GM12878 (cell line): ENCODE measurements around the gene SIN3A. TPM values are rescaled to one million over a fixed set of nuclear protein-coding genes. Genes with fewer than 3 reads are reported as not detected.
"Not testable (repeated sequence)": the region's sequence is repeated elsewhere in the genome, so short reads cannot be mapped to it uniquely, and the experiment has no call there.

Experiments
- ATAC-seq: fragments of 200-7000 bp; cut with Tn5 transposase; 3 replicates; pipeline ENCODE4 v1.9.1; 2020; ENCODE audit warnings: mild to moderate bottlenecking, moderate library complexity
- BruUV-seq: library from RNA; stranded (reverse); fragments of 400-500 nt; replicated peaks from 2 replicates; lab custom pipeline; 2021; lab: Mats Ljungman, UMichigan
- CTCF ChIA-PET: fragments of 300-600 bp; sonication (Branson Sonifier 250); formaldehyde crosslinking; extraction: SDS; loops from one replicate; lab custom pipeline; 2021; ENCODE audit warnings: inconsistent platforms; lab: Yijun Ruan, JAX
- POLR2A ChIA-PET: fragments of 350-600 bp; formaldehyde crosslinking; extraction: SDS; loops from one replicate; lab custom pipeline; 2021; ENCODE audit warnings: inconsistent platforms; lab: Charles Lee
- RAD21 ChIA-PET: fragments of 300-600 bp; sonication (Branson Sonifier 250); formaldehyde crosslinking; loops from one replicate; lab custom pipeline; 2023; ENCODE audit warnings: antibody characterized with exemption; ENCODE audit not compliant: unreplicated experiment; lab: Charles Lee
- SMC1A ChIA-PET: fragments of 300-600 bp; sonication (Branson Sonifier 250); formaldehyde crosslinking; loops from one replicate; lab custom pipeline; 2023; ENCODE audit not compliant: unreplicated experiment, uncharacterized antibody; lab: Charles Lee
- DNase-seq: peaks from one replicate; pipeline ENCODE4 v3.0.0-alpha.2; 2011; ENCODE audit warnings: low read depth, low spot score
- FAIRE-seq: peaks from 3 replicates; lab custom pipeline; 2011; peaks lifted over from hg19 to GRCh38; lab: Jason Lieb, UNC
- H2AFZ ChIP-seq: 2 replicates; pipeline ENCODE4 v1.6.0; 2011; ENCODE audit warnings: low read depth, low read length, control low read depth; ENCODE audit not compliant: control insufficient read depth
- H3K27ac ChIP-seq: 2 replicates; pipeline ENCODE4 v1.5.1; 2011; ENCODE audit warnings: control low read depth; ENCODE audit not compliant: control insufficient read depth, insufficient read depth
- H3K27me3 ChIP-seq, 2 experiments: replicated peaks in 1 of 2; 2 replicates each; pipeline versions ENCODE4 v1.6.0 to v1.6.1; 2011; ENCODE audit warnings: low read length in 1 of 2; ENCODE audit not compliant: control insufficient read depth in 2 of 2, insufficient read depth in 2 of 2
- H3K36me3 ChIP-seq, 2 experiments: 2 replicates each; pipeline ENCODE4 v1.5.1; 2011; ENCODE audit warnings: low read length in 1 of 2; ENCODE audit not compliant: control insufficient read depth in 2 of 2, insufficient read depth in 2 of 2
- H3K4me1 ChIP-seq: 2 replicates; pipeline ENCODE4 v1.6.1; 2011; ENCODE audit warnings: mild to moderate bottlenecking, low read length, moderate library complexity, mixed read lengths; ENCODE audit not compliant: control insufficient read depth, insufficient read depth
- H3K4me2 ChIP-seq: 2 replicates; pipeline ENCODE4 v1.6.0; 2011; ENCODE audit warnings: control low read depth; ENCODE audit not compliant: control insufficient read depth, insufficient read depth
- H3K4me3 ChIP-seq: fragments of 200-600 bp; sonication (generic); 2 replicates; pipeline ENCODE4 v1.5.1; 2016
- H3K79me2 ChIP-seq: 2 replicates; pipeline ENCODE4 v1.6.0; 2011; ENCODE audit warnings: low read length; ENCODE audit not compliant: control insufficient read depth, insufficient read depth
- H3K9ac ChIP-seq: 2 replicates; pipeline ENCODE4 v1.8.0; 2011; ENCODE audit warnings: low read length, control low read depth, mixed read lengths; ENCODE audit not compliant: control insufficient read depth, insufficient read depth
- H3K9me3 ChIP-seq: replicated peaks from 3 replicates; pipeline ENCODE4 v1.5.1; 2011; ENCODE audit warnings: mild to moderate bottlenecking, low read length; ENCODE audit not compliant: control insufficient read depth, insufficient read depth
- H4K20me1 ChIP-seq: 2 replicates; pipeline ENCODE4 v1.6.0; 2011; ENCODE audit not compliant: control insufficient read depth, insufficient read depth
- CBFB ChIP-seq: IDR thresholded peaks from 2 replicates; pipeline ENCODE4 v1.6.1; 2016; ENCODE audit warnings: antibody characterized with exemption, low read depth
- CBX5 ChIP-seq: sonication (generic); IDR thresholded peaks from 2 replicates; pipeline ENCODE4 v1.6.1; 2016; ENCODE audit warnings: low read depth, moderate library complexity, mild to moderate bottlenecking, inconsistent platforms
- CHD1 ChIP-seq: IDR thresholded peaks from 2 replicates; pipeline ENCODE4 v1.6.1; 2012; ENCODE audit warnings: low read depth, low read length, improper control_type of control experiment
- JUND ChIP-seq: IDR thresholded peaks from 2 replicates; pipeline ENCODE4 v1.6.1; 2012; ENCODE audit warnings: low read depth, mild to moderate bottlenecking, low read length, improper control_type of control experiment, moderate library complexity
- MEF2B ChIP-seq: fragments of 450-650 bp; IDR thresholded peaks from 2 replicates; pipeline ENCODE4 v1.6.1; 2018; ENCODE audit warnings: mild to moderate bottlenecking, moderate library complexity; ENCODE audit not compliant: partially characterized antibody, poor library complexity, severe bottlenecking
- NKRF ChIP-seq: fragments of 450-650 bp; conservative IDR thresholded peaks from 2 replicates; pipeline ENCODE4 v1.6.1; 2017; ENCODE audit warnings: mild to moderate bottlenecking, moderate library complexity
- PKNOX1 ChIP-seq: fragments of 450-650 bp; IDR thresholded peaks from 2 replicates; pipeline ENCODE4 v1.6.1; 2016; ENCODE audit warnings: mild to moderate bottlenecking
- POLR2AphosphoS5 ChIP-seq: IDR thresholded peaks from 2 replicates; pipeline ENCODE4 v1.6.1; 2011; ENCODE audit warnings: mild to moderate bottlenecking, low read length, inconsistent platforms
- RELB ChIP-seq: fragments of 450-650 bp; IDR thresholded peaks from 2 replicates; pipeline ENCODE4 v1.6.1; 2017; ENCODE audit warnings: low read depth, mild to moderate bottlenecking, moderate library complexity
- SREBF2 ChIP-seq: IDR thresholded peaks from 2 replicates; pipeline ENCODE4 v1.6.1; 2012; ENCODE audit warnings: mild to moderate bottlenecking, low read length
- WGBS: methylation state at CpG from one replicate; pipeline ENCODE4 v1.1.6; 2016; ENCODE audit warnings: low lambda C conversion rate; ENCODE audit not compliant: insufficient replicate concordance, insufficient coverage; ENCODE audit errors: missing lambda C conversion rate; 5-methylcytosine and 5-hydroxymethylcytosine counted together
- in situ Hi-C: fragments of 300-500 bp; cut with MboI; formaldehyde crosslinking; loops from 9 replicates; pipeline ENCODE4 v1.14.3; 2018; ENCODE audit warnings: mixed read lengths
- intact Hi-C: fragments of 100-400 bp; cut with micrococcal nuclease; formaldehyde crosslinking; loops from one replicate; pipeline ENCODE4 v1.14.2; 2022; ENCODE audit not compliant: unreplicated experiment
- polyA plus RNA-seq, 11 experiments: library from polyadenylated mRNA; depleted of rRNA in 4 of 11; unstranded in 6 of 11; stranded (reverse) in 5 of 11; fragments of >200 nt; fragmentation: Nextera tagmentation in 4 of 11; fragmentation: Illumina TruSeq in 1 of 11; extraction: Ambion mirVana in 4 of 11; extraction: Trizol in 1 of 11; gene quantifications; 1 replicate in 1 of 11; 2 replicates in 10 of 11; pipeline versions ENCODE4 v1.2.1 to v1.2.3, GENCODE V29; 2011 to 2016; ENCODE audit warnings: inconsistent platforms in 2 of 11, missing spikeins in 2 of 11, low read depth in 1 of 11
- total RNA-seq, 4 experiments: library from RNA; depleted of rRNA in 3 of 4; stranded (reverse); fragments of >200 nt in 3 of 4; fragmentation: Illumina TruSeq in 1 of 4; extraction: Trizol in 1 of 4; gene quantifications; 2 replicates each; pipeline versions ENCODE4 v1.2.1 to v1.2.3, GENCODE V29; 2013 to 2021

SIN3A gene
- total and polyA plus RNA-seq, 10 of the 15 experiments (the other 5 are each of a cell fraction or from before 2014, with no cell fraction given) = 6.4 to 62.2 (median 29.2) TPM

GRCh38 chr15:75479670-75480069 lies 28.2 kb upstream of the SIN3A start:
- WGBS = 74% methylated on average over 2 of the region's 2 CpGs
- peaks cover 2 to 9% of the 10 kb centered on the region in 2 experiments; a peak in 3 of 4 replicates for H3K36me3 ChIP-seq
- in situ Hi-C loops (no loop called here), intact Hi-C loops (no loop called here)
- DNase-seq = no peak
- no peak overlapping the region for H2AFZ ChIP-seq
- H3K4me1 ChIP-seq = no peaks in the 10 kb centered on the region
- no peak for FAIRE-seq
- H4K20me1 ChIP-seq = no peaks in the 10 kb centered on the region
- ATAC-seq = no peak
- H3K9me3 ChIP-seq = no peaks in the 10 kb centered on the region
- H3K79me2 ChIP-seq = no peaks in the 10 kb centered on the region
- SMC1A ChIA-PET = no interaction called here
- H3K27ac ChIP-seq = no peak overlapping the region
- CTCF ChIA-PET = no interaction called here
- TF ChIP-seq CBFB (no peak), CBX5 (no peak), SREBF2 (no peak), POLR2AphosphoS5 (no peak), MEF2B (no peak), CHD1 (no peak), PKNOX1 (no peak), JUND (no peak), NKRF (no peak), RELB (no peak)
- no TSS peak for BruUV-seq
- RAD21 ChIA-PET = interaction anchor here (0.6 kb wide), 1 partner anchor 39 kb away, joined by 3 read pairs; no protein-coding TSS in a partner anchor
- no peak overlapping the region for H3K9ac ChIP-seq
- POLR2A ChIA-PET = no interaction called here
- H3K27me3 ChIP-seq = no peaks in the 10 kb centered on the region
- H3K4me2 ChIP-seq = no peak overlapping the region
- no peak overlapping the region for H3K4me3 ChIP-seq

- in situ Hi-C loops = not testable (repeated sequence)
Observed at GRCh38 chr15:75477094-75477493, 25.6 kb upstream of the SIN3A start.

More at GRCh38 chr15:75477094-75477493, 25.6 kb upstream of the SIN3A start:
- BruUV-seq, H3K4me3 ChIP-seq, SMC1A ChIA-PET, DNase-seq, H3K9me3 ChIP-seq, POLR2A ChIA-PET, RAD21 ChIA-PET, H3K27ac ChIP-seq, ATAC-seq, FAIRE-seq, H3K9ac ChIP-seq, H3K27me3 ChIP-seq, H3K4me1 ChIP-seq, H3K4me2 ChIP-seq, H3K36me3 ChIP-seq, CTCF ChIA-PET, H3K79me2 ChIP-seq, H2AFZ ChIP-seq, intact Hi-C loops, H4K20me1 ChIP-seq: not testable (repeated sequence)
- WGBS = 96% methylated on average over 5 of the region's 5 CpGs
